Fibroblast of lung (primary cell): ENCODE data around the gene KICS2.

Source experiments
- EZH2 ChIP-seq: IDR thresholded peaks from 2 replicates; pipeline ENCODE4 v1.5.1; 2012; ENCODE audit warnings: low read length, control low read depth, mild to moderate bottlenecking; ENCODE audit errors: missing control alignments
- TF ChIP-seq, protein P1 (sequence below), 2 donors: IDR thresholded peaks in 1 of 2; conservative IDR thresholded peaks in 1 of 2; 1 replicate in 1 of 2; 2 replicates in 1 of 2; pipeline ENCODE4 v1.5.1; 2011 to 2012; ENCODE audit warnings: low read length in 2 of 2, control low read depth in 1 of 2, inconsistent platforms in 1 of 2, low read depth in 1 of 2, mild to moderate bottlenecking in 1 of 2

DNA sequence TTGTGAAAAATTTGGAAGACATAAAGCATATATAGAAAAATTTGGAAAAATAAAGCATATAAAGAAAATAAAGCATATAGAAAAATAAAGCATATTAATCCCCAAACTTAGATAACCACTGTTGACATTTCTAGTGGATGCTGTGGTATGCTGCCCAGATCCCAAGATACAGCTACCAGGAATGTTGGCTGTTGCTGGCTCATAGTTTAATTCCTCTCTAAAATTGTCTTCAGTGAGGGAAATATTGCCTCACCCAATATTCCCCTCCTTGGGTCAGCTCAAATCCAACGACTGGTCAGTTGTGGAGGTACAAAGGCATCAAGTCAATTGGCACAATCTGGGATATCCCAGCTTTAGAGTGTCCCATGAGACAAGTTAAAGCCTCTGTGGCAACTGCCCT lies 10.1 kb upstream of the KICS2 start:
- TF ChIP-seq, protein P1, sequence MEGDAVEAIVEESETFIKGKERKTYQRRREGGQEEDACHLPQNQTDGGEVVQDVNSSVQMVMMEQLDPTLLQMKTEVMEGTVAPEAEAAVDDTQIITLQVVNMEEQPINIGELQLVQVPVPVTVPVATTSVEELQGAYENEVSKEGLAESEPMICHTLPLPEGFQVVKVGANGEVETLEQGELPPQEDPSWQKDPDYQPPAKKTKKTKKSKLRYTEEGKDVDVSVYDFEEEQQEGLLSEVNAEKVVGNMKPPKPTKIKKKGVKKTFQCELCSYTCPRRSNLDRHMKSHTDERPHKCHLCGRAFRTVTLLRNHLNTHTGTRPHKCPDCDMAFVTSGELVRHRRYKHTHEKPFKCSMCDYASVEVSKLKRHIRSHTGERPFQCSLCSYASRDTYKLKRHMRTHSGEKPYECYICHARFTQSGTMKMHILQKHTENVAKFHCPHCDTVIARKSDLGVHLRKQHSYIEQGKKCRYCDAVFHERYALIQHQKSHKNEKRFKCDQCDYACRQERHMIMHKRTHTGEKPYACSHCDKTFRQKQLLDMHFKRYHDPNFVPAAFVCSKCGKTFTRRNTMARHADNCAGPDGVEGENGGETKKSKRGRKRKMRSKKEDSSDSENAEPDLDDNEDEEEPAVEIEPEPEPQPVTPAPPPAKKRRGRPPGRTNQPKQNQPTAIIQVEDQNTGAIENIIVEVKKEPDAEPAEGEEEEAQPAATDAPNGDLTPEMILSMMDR (conservative IDR thresholded peaks at IDR 0.05 in 1 of 2, IDR thresholded peaks at IDR 0.05 in 1 of 2; ENCODE audit: low read depth in 1 of 2, low read length in 2 of 2), result no peak
- no peak for TF ChIP-seq EZH2
